ENCODE data around the gene THTPA. TPM values are rescaled to one million over a fixed set of nuclear protein-coding genes. Genes with fewer than 3 reads are reported as not detected.
A peak's percentile ranks its signal among the peaks of the same experiment; 100 is the strongest.

THTPA gene
- total and polyA plus RNA-seq, 2 of the 4 experiments (the other 2 are of a cell fraction): 5.0 to 9.2 TPM

GRCh38 chr14:23568600-23569331 lies 12.7 kb downstream of the THTPA start:
- H3K23ac ChIP-seq (ENCODE audit: low read depth, low read length): no peak overlapping the region
- no peak overlapping the region for H2BK15ac ChIP-seq (ENCODE audit: low read depth, low read length)
- H4K91ac ChIP-seq (ENCODE audit: insufficient read depth, low read depth, low read length): no peak overlapping the region
- in situ Hi-C loops (cut with MboI; ENCODE audit: low sequenced_read_pairs): no loop called here
- dilution Hi-C loops (cut with HindIII; ENCODE audit: low sequenced_read_pairs, unreplicated experiment): no loop called here
- H3K9ac ChIP-seq (ENCODE audit: low read depth, low read length): no peak overlapping the region
- no peak overlapping the region for H3K4me3 ChIP-seq (ENCODE audit: insufficient read depth, low read depth, low read length)
- DNase-seq (no peak), ATAC-seq (ENCODE audit: low read depth) (no peak)
- intact Hi-C loops (cut with micrococcal nuclease): no loop called here
- H4K5ac ChIP-seq (ENCODE audit: low read depth, low read length): no peak overlapping the region
- no peak overlapping the region for H3K4me2 ChIP-seq (ENCODE audit: low read depth, low read length)
- H3K9me3 ChIP-seq (ENCODE audit: control insufficient read depth, insufficient read depth, low read length): no peaks in the 10 kb centered on the region
- H3K14ac ChIP-seq (replicated peaks; ENCODE audit: low read depth, low read length): no peak overlapping the region
- H4K20me1 ChIP-seq (ENCODE audit: insufficient read depth, low read length): no peaks in the 10 kb centered on the region
- ChIA-PET POLR2A (ENCODE audit: unreplicated experiment) (no interaction called here), CTCF (interaction anchor here (1.0 to 1.1 kb wide), 2 partner anchors 9 to 20 kb away, joined by 3 to 4 read pairs; no protein-coding TSS in a partner anchor)
- BruUV-seq (replicated peaks): no TSS peak
- peaks cover 2% of the 10 kb centered on the region; the same call in 1 of the 2 replicates for H3K4me1 ChIP-seq (ENCODE audit: control insufficient read depth, insufficient read depth, low read length)
- TF ChIP-seq CTCF (conservative IDR thresholded peaks at IDR 0.05; ENCODE audit: low read depth, low read length): peak; percentile 29
- TF ChIP-seq MXI1 (IDR thresholded peaks at IDR 0.05; ENCODE audit: borderline replicate concordance, low read depth, low read length): no peak
- H2BK120ac ChIP-seq (ENCODE audit: low read depth, low read length): no peak overlapping the region
- H3K56ac ChIP-seq (ENCODE audit: extremely low read depth, insufficient read depth, low read length): no peak overlapping the region
- H2AK5ac ChIP-seq (ENCODE audit: low read depth, low read length): no peak overlapping the region
- H3K18ac ChIP-seq (ENCODE audit: low read depth, low read length): no peak overlapping the region
- H4K8ac ChIP-seq (ENCODE audit: low read depth in 2 of 2, low read length in 2 of 2): no peak overlapping the region
- H3K9me1 ChIP-seq (ENCODE audit: insufficient read depth, low read length): peaks cover 10% of the 10 kb centered on the region; the same call in 1 of the 2 replicates
- H2AK9ac ChIP-seq (replicated peaks; ENCODE audit: low read depth, low read length, poor library complexity): no peak overlapping the region
- no CpG with 5 or more reads among the region's 6 CpGs for WGBS, 2 experiments (ENCODE audit: extremely low coverage in 2 of 2, insufficient read length in 1 of 2)
- H3K27me3 ChIP-seq (ENCODE audit: control insufficient read depth, insufficient read depth, low read length): peaks cover 32% of the 10 kb centered on the region
- H3K79me1 ChIP-seq (ENCODE audit: low read depth in 1 of 2, low read length in 2 of 2): no peaks in the 10 kb centered on the region; a peak in 1 of 4 replicates
- H3K4ac ChIP-seq (ENCODE audit: low read depth, low read length): no peak overlapping the region
- no peak overlapping the region for H2BK5ac ChIP-seq (ENCODE audit: low read depth, low read length, poor library complexity, severe bottlenecking)
- H3K27ac ChIP-seq (ENCODE audit: insufficient read depth, low read length): no peak overlapping the region
- H2BK20ac ChIP-seq (ENCODE audit: low read depth, low read length): no peak overlapping the region
- no peak overlapping the region for H2AFZ ChIP-seq (replicated peaks; ENCODE audit: low read length, poor library complexity)
- no peaks in the 10 kb centered on the region for H3K36me3 ChIP-seq (ENCODE audit: control insufficient read depth, insufficient read depth, low read length)

Data from IMR-90 (cell line).